DMS53 (cell line): ENCODE measurements around the gene PNKD.

Experiments
- DNase-seq: peaks from one replicate; lab custom pipeline; 2025; lab: John Stamatoyannopoulos, UW

PNKD gene

DNA sequence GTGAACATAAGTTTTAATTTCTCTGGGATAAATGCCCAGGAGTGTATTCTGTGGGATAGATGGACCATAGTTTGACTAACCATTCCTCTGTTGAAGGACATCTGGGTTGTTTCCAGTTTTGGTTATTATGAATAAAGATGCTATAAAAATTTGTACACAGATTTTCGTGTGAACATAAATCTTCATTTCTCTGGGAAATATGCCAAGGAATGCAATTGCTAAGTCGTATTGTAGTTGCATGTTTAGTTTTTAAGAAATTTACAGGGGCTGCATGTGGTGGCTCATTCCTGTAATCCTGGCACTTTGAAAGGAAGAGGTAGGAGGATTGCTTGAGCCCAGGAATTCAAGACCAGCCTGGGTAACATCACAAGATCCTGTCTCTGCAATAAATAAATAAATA is 104.9 kb downstream of the PNKD start:
- DNase-seq = no peak

GRCh38 chr2:218378053-218378452 is 107.7 kb downstream of the PNKD start:
- no peak for DNase-seq

DNA sequence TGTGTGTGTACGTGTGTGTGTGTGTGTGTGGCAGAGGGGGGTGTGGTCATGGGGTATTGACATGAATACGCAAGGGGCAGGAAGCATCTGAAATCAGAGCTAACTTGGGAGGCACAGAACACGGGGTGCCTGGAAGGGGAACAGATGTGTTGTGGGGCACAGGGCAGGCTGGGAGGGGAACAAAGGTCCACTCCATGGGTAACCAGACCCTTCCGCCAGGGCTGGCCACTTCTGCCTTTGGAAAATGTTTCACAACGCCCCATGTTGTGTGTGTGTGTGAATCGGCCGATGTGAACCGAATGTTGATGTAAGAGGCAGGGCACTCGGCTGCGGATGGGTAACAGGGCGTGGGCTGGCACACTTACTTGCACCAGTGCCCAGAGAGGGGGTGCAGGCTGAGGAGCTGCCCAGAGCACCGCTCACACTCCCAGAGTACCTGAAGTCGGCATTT is 111.6 kb downstream of the PNKD start, which contains the start of gene SLC11A1:
SLC11A1 (plus strand) TSS at position 358 of the 451 bp plus-strand sequence. CDS start 96 bp downstream, outside the sequence.
- no peak for DNase-seq

- no peak for DNase-seq
Observed at GRCh38 chr2:218382785-218383184, 112.5 kb downstream of the PNKD start.

GRCh38 chr2:218383892-218384519 is 113.7 kb downstream of the PNKD start:
- peak; percentile 33 for DNase-seq

DNA sequence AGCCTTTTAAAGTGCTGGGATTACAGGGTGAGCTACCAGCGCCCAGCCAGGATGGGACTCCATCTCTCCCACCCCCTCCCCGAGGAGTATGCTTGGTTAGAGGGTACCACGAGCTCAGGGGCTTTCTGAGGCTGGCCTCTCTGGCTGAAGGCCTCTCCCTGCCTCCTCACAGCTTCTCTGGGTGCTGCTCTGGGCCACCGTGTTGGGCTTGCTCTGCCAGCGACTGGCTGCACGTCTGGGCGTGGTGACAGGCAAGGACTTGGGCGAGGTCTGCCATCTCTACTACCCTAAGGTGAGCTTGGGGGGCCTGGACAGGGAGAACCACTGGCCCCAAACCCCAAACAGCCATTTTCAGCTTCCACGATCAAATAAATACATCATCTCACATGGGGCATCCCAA is 114.7 kb downstream of the PNKD start:
- DNase-seq = no peak

- DNase-seq = no peak
Observed at GRCh38 chr2:218386505-218387368, 116.4 kb downstream of the PNKD start.

- peak; percentile 94 for DNase-seq
Observed at GRCh38 chr2:218387369-218388194, 117.3 kb downstream of the PNKD start.

DNA sequence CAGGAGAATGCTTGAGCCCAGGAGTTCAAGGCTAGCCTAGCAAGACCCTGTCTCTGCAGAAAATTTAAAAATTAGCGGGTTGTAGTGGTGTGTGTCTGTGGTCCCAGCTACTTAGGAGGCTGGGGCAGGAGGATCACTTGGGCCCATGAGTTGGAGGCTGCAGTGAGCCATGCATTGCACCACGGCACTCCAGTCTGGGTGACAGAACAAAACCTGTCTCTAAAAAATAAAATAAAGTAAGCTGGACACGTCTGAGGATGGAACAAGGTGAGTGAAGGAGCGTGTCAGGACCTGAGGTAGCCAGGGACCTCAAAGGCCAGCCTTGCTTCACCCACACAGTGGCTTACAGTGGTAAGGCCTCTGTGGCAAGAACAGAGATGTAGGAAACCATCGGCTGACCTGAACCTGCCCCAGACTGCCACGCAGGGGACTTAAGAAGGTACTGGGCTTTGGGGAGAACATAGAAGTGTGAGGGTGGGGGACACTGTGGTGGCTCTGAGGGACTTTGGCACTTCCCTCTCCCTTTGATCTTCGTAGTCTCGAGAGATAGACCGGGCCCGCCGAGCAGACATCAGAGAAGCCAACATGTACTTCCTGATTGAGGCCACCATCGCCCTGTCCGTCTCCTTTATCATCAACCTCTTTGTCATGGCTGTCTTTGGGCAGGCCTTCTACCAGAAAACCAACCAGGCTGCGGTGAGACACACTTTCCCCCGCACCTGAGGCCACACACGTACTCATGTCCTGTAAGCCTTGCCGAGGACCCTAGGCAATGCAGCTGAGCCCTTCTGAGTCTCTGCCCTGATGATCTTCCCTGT is 119.2 kb downstream of the PNKD start:
- DNase-seq = no peak

DNA sequence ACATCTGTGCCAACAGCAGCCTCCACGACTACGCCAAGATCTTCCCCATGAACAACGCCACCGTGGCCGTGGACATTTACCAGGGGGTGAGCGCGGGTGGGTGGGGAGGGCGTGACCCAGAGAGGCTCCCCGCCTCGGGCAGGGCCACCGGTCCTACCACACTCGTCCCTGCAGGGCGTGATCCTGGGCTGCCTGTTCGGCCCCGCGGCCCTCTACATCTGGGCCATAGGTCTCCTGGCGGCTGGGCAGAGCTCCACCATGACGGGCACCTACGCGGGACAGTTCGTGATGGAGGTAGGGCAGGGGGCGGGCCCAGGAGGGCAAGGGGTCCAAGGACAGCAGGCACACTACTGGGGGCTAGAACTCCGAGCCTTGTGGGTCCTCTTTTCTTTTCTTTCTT is 120.9 kb downstream of the PNKD start:
- DNase-seq = no peak

- DNase-seq = no peak
Observed at GRCh38 chr2:218392459-218392858, 122.1 kb downstream of the PNKD start.

DNA sequence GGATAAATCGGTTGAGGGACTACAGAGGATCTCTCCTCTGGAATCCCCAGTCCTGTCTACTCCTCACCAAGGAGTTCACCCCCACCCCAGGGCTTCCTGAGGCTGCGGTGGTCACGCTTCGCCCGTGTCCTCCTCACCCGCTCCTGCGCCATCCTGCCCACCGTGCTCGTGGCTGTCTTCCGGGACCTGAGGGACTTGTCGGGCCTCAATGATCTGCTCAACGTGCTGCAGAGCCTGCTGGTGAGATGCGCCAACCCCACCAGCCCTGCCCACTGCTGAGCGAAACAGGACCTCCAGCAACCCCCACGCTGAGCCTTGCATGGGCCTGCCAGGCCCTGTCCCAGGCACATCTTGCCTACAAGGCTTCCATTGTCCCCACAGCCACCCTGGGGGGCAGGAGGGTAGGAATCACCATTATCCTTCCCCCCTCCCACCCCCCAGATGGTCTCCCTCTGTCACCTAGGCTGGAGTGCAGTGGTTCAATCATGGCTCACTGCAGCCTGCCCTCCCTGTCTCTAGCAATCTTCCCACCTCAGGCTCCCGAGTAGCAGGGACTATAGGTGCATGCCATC is 122.7 kb downstream of the PNKD start:
- no peak for DNase-seq

DNA sequence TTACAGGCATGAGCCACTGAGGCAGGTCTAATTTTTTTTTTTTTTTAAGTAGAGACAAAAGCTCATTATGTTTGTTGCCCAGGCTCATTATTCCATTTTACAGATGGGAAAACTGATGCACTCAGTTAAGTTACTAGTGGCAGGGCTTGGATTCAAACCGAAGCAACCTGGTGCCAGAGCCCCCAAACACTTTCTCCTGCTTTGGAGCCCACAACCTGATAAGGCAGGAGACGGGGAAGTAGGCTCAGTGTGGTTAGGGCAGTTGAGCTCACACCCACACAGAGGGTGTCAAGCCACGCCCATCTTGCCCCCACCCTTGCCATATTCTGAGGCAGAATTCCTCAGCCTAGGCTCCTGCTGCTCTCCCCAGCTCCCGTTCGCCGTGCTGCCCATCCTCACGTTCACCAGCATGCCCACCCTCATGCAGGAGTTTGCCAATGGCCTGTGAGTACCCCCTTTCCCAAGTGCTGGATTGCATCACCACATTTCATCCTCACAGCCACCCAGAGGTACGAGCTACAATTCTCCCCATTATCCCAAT is 123.5 kb downstream of the PNKD start:
- DNase-seq = no peak

- DNase-seq = no peak
Observed at GRCh38 chr2:218394298-218395089, 124.2 kb downstream of the PNKD start.

- no peak for DNase-seq
Observed at GRCh38 chr2:218395090-218395444, 124.7 kb downstream of the PNKD start.

DNA sequence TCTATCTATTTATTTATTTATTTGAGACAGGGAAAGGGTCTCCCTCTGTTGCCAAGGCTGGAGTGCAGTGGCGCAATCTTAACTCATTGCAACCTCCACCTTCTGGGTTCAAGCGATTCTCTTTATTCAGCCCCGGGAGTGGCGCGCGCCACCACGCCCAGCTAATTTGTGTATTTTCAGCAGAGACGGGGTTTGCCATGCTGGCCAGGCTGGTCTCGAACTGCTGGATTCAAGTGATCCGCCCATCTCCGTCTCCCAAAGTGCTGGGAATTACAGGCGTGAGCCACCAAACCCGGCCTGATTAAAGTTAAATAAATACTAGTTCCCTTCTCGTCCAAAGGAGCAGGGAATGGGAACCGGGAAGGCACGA is 125.1 kb downstream of the PNKD start:
- DNase-seq = no peak

GRCh38 chr2:218395826-218396687 is 125.7 kb downstream of the PNKD start:
- DNase-seq = peak; percentile 95
